ENCODE results near the gene ESAM.
"Not testable (repeated sequence)": the region's sequence is repeated elsewhere in the genome, so short reads cannot be mapped to it uniquely, and the experiment has no call there.

The ESAM gene

DNA sequence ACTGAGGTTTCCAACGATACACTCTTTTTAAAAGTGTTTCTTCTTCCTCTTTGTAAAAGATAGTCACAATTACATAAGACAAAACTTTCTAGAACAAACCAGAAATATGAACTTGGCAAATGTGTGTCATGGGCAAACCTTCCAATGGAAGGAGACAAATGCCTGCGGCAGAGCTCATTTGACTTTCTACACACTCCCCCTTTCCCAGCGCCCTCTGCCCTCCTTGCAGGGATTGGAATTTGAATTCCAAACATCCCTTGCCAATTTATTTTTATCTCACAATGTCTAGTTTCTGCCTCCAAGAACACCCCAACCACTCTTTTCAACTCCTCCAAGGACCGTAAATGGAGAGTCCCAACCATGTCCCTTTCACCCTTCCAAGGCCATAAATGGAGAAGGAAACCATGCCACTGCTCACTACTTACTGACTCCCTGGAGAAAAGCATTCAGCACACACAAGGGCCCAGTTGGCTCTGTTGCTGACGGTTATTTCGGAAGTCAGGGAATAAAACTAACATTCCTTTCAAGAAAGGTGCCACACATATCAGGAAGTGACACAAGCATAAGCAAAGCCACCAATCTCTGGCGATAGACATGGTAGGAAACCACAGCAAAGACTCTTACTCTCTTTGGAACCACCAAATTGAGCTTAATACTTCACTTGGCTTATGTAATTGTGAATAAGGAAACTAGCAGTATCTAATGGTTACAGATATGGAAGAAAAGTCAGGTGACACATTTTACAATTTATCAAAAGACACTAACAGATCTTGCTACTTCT lies 15.0 kb upstream of the ESAM start:
- no peak for DNase-seq (ENCODE audit: low read depth in 2 of 2, low spot score in 1 of 2)

DNA sequence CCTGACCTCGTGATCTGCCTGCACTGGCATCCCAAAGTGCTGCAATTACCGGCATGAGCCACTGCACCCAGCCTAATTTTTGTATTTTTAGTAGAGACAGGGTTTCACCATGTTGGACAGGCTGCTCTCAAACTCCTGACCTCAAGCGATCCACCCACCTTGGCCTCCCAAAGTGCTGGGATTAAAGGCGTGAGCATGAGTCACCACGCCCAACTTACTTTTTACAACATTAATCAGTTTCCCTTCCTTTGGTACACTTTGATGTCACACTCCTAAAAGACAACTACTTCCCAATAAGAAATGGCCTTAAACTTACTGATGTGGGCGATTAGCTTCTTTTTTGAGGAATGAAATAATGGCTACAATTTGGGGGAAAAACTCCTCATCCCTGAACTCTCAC lies 8.9 kb upstream of the ESAM start:
- DNase-seq (ENCODE audit: low read depth in 2 of 2, low spot score in 1 of 2), result not testable (repeated sequence)

DNA sequence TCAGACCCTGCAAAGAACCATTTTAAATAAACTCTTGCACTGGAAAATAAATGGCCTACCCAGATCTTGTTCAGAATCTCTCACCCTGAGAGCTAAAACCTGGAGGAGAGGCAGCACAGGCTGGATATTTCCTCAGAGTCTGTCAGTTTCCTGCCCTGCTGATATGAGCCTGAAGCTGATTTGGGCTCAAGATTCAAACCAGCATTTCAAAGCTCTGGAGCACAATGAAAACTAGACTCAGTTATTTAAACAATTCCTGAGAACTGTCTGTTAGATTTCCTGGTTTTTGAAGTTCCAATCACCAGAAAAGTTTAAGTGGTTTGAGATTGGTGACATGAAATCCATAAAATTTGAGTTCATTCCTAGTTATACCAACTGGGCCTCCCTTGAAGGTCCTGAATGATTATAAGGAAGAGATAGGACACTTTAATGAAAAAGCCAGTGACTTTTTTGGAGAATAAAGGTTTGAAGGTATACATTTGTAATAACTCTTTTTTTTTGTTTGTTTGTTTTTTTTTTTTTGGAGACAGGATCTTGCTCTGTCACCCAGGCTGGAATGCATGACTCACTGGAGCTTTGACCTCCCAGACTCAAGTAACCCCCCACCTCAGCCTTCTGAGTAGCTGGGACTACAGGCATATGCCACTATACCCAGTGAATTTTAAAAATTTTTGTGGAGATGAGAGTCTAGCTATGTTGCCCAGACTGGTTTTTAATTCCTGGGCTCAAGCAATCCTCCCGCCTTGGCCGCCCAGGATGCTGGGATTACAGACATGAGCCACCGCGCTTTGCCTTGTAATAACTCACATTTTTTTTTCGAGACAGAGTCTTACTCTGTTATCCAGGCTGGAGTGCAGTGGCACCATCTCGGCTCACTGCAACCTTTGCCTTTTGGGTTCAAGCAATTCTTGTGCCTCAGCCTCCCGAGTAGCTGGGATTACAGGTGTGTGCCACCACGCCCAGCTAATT lies 8.0 kb upstream of the ESAM start:
- no peak for DNase-seq (ENCODE audit: low read depth in 2 of 2, low spot score in 1 of 2)

DNA sequence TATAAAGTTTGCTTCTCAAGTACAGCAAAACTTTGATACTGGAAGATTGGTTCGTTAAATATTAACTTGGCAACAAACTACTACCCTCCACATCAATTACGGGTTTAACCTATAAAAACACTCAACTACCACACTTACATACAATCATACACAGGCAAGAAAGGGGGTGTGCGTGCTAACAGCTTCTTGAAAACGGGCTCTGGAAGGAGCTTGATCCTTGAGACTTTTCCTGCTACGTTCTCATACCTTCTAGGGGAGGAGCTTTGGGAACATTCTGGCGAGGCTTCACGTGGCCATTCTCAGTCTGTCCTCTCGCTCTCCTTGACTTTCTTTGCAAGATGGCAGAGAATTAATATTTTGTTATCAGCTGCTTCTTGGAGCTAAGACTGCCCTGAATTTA lies 6.8 kb upstream of the ESAM start:
- DNase-seq (ENCODE audit: low read depth in 2 of 2, low spot score in 1 of 2), result no peak

DNA sequence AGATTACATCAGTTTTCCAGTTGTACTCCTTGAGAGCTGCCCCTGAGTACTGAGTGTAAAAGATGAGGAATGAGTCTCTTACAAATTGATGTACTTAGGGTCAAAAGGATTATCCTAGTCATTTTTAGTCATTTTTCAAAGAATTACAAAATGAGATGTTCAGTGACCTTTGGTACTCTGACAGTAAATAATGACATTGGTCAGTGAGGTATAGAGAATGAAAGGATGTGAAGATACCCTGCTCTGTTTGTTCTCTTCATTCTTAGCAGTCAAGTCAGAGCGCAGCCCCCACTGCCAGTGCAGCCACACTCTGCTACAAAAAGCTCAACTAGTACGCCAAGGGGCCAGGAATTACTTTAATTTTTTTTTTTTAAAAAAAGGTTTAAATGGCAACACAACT lies 4.1 kb upstream of the ESAM start:
- no peak for DNase-seq (ENCODE audit: low read depth in 2 of 2, low spot score in 1 of 2)

DNA sequence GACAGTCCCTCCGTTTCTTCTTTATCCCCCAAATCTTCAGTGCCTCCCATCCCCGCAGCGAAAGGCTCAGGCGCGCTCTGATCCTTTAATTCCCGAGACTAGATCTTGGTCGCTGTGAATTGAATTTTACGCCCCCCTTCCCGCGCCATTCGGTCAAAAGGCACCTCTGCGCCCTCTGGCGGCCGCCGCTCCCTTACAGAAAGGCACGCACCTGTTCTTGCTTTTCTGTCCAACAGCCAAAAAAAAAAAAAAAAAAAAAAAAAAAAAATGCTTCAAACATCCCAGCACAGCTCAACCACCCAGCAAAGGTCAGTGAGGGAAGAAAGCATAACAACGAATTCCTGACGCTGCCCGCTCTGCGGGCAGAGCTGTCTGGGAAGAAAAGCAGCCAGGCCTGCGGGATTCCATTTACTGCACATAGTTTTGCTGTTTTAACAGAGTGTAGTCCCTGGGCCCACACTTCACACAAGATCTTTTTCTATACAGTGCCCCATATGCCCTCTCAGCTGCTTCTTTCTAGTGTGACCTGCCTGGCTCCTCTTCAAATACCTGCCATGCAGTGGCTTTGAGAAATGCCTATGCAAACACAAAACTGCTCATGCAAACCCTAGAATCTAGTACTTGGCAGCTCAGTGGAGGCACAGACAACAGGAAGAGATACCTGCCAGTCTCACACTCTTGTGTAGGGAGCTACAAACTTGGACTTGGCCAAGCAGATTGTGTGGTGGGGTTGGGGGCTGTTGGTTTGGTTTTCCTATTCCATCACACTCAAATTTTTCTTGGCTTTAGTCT lies 1.3 kb upstream of the ESAM start:
- DNase-seq (ENCODE audit: low read depth in 2 of 2, low spot score in 1 of 2), result peak; percentile 62 to 85

DNA sequence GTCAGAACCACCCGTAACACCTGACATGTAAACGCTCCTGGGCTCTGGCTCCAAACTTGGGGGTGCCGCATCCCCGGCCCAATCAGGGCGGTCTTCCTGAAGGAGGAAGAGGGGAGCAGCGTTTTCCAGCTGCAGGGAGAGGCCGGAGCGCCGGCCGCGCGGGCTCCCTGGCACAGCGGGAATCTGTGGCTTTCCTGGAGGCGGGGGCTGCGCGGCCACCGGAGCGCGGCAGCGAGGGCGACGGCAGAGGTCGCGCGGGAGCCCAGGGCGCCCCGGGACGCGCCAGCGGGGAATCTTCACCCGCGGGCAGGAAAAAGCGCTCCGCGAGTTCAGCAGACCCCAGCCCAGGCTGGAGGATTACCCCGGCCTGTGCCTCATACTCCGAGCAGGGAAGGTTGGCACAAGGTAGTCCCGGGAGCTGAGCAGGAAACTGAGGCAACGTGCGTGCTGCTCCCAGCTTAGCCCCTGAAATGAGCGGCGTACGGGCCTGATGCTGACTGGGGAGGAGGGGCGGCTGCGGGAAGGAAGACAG lies 600 bp upstream of the ESAM start:
- DNase-seq (ENCODE audit: low read depth in 2 of 2, low spot score in 1 of 2), result no peak

DNA sequence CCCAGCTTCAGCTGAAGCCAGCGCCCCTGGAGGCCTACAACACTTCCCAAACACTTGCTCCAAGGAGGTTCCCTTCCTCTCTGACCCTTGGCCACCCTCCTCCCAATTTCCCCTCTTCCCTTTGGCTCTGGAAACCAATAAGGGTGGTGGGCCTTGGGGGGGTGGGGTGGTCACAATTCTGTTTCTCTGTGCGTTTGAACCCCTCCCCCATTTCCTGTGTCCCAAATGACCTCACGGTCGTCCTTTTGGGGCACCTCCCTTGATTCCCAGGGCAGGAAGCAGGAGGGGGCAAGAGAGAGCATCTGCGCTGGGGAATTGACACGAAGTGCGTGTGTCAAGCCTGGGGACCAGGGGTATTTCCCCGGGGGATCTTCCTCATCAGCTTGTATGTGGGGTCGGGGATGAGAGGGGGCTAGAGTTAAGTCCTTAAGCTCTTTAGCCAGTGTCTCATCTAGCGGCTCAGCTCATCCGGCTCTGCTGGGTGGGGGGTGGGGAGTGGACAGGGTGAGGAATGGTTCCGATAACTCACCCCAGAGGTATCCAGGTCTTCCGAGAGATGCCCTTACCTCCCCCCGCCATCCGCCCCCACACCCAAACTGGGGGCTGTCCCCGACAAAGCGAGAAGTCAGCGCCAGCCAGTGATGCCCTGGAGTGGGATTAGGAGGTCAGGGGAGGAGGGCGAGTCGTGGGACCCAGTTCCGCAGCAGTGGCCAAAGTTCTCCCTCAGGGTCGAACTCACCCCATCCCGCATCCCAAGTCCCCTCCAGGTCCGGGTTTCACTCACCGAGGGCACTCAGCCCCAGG lies 587 bp downstream of the ESAM start:
- DNase-seq (ENCODE audit: low read depth in 2 of 2, low spot score in 1 of 2), result no peak

DNA sequence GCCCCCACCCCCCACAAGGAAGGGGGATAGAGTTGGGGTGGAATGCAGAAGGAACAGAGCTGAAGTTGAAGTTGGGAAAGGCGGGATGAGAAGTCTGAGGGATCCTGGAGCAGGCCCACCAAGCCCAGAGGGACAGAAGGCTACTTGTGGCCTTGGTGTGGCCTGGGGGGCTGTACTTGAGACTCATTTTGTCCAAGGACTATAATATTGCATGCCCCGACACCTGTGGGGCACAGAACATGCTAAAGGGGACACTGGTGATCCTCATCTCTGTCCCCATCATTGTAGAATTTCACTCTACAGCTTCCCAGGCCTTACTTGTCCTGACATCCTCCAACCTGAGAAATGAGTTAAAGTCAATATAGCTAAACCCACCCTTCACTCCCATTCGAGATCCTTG lies 1.3 kb downstream of the ESAM start:
- no peak for DNase-seq (ENCODE audit: low read depth in 2 of 2, low spot score in 1 of 2)

DNA sequence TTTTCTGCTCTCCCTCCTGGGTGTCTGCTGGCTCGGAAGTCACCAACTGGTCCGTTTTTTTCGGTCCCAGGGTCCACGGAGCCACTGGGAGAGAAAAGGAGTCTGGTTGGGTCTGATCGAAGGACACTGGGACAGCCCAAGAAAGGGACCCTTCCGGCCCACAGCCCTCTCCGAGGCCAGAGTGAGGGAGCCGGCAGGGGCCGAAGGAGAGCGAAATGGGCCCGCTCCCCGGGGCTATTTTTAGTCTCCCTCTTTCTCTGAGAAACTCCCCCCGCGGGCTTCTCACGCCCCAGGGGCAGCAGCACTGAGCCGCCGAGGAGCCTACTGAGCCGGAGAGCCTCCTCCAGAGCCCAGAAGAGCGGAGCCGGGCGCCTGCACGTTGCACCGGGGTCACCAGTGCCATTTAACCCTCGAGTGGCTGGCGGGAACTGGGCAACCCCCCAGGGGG lies 1.9 kb downstream of the ESAM start:
- DNase-seq (ENCODE audit: low read depth in 2 of 2, low spot score in 1 of 2), result no peak

DNA sequence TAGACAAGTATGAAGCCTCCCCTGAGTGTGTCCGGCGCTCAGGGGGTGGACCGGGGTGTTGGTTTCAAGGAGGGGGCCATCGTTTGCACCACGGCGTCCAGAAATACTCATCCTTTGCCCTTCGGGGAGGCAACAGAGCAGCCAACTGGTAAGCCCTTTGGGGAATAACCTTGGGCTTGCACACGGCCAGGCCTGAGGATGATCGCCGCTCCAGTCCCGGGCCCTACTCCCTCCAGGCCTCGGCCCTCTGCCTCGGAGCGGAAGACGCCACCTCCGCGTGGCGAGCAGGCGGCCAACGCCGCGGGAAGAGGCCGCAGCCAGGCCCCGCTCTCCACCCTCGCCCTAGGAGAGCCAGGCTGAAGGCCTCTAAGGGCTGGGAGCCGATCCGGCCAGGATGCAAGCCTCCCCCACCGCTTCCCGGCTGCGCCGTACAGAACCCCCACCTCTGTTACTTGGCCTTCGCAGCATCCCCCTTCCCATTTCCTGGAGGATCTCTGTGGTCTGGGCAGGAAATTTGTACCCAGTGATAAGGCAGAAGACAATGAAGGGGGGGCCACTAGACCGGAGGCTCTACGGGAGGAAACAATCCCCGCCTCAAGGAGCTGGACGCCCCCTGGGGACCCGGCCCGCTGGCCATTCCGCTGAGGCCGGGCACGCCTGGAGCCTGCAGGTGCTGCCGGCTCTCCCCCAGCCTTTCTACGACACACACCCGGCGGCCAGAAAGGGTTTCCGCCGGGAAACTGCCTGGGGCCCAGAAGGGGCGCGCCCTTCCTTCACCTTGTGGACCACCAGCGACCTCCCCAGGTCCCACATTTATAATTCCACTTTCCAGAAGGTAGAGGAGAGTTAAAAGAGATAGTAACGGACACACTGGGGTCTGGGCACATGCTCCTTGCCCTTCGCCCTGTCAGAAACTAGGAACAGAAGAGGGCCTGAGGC lies 2.6 kb downstream of the ESAM start:
- DNase-seq (ENCODE audit: low read depth in 2 of 2, low spot score in 1 of 2), result no peak

DNA sequence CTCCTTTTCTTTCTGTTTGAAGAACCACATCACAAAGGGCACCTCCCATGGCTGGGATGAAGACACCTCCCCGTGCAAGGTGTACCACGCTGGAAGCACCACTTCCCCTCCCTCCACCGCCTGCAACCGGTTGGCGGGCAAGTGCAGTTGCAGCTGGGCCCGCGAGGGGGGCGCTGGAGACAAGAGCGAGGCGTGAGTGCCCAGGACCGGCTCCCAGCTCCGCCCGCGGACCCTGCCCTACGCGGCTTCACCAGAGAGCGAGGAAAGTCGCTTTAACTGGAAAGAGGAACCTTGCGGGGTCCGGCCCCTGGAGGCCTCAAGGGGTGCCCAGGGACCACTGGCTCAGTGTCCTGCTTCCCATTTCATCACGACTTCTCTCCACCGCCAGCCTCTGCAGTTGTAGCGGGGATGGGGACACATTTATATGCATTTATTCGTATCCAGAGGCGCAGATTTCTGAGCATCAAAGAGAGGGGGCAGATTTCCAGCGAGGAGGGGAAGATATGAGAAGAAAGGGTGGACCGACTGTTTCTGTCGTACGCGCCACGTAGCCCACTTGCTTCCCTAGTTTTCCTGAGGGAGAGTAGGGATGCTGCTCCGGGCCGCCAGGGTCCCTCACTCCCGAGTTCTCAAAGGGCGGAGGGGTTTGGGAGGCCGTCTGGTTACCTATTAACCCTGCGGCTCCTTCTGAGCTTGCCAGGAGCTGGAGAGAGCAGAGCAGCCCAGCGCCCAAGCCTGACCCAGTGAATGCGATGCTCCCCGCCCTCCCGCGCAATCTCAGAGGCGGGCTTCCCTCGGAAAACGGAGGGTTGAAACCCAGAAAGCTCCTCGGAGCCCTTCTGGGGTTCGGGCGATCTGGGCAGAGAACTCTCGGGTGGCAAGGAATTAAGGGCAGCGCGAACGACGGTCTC lies 3.5 kb downstream of the ESAM start:
- no peak for DNase-seq (ENCODE audit: low read depth in 2 of 2, low spot score in 1 of 2)

DNA sequence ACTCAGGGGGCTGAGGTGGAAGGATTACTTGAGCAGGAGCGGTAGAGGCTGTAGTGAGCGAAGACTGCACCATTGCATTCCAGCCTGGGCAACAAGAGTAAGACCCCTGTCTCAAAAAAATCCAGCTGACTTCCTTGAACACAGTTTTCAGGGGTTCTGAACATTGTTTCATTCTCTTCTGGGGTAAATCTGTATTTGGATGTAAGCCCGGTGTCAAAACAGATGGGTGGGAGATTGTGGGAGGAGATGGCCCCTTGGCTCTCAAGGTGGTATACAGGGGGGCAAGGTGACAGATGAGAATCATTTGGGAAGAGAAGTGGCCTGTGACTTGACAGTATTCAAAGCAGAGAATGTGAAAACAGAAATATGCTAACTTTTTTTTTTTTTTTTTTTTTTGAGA lies 4.8 kb downstream of the ESAM start:
- no peak for DNase-seq (ENCODE audit: low read depth in 2 of 2, low spot score in 1 of 2)

DNA sequence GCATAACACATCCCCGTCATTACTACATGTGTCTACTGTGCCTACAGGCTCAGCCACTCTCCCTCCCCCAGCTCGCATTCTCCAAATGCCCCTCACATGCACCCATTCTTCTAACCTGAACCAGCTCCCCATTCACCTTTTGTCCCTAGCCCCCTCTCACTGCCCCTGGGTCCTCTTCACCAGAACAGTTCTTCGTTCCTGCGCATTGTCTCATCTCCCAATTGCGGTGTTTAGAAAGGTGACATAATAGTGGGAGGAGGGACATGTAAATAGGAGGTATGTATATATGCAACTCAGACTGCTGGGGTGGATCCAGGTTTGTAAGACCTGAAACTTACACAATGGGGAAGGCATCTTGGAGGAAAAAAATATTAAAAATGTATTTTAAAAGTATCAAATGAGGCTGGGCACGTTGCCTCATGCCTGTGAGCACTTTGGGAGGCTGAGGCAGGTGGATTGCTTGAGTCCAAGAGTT lies 5.3 kb downstream of the ESAM start:
- no peak for DNase-seq (ENCODE audit: low read depth in 2 of 2, low spot score in 1 of 2)

DNA sequence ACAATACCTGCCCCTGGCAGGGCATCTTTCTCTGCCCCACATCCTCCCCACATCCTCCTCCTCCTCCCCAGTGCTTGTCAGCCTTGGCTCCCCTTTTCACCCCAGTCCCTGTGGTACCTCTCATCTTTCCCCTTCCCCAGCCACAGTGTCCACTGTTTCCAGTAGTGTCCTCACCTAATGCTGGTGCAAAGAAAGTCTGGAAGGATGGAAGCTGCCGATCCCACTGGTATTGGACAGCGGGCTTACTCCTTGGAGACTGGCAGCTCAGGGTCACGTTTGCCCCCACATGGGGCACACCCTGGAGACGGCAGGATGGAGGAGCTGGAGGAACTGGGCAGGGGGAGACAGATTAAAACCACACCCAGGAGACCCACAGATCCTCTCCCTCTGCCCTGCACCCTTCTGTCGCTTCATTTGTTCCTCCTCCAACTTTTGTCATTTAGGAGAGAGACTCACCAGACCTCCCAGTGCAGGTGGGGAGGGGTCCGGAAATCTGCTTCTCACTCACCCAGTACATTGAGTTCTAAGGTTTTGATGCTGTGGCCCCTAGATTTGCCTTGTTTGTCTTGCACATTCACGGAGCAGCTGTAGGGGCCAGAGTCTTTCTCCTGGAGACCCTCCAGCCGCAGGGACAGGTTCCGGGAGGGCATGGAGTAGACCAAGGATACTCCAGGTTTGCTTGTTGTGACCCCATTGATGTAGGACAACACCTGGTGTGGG lies 5.9 kb downstream of the ESAM start:
- DNase-seq (ENCODE audit: low read depth in 2 of 2, low spot score in 1 of 2), result no peak

DNA sequence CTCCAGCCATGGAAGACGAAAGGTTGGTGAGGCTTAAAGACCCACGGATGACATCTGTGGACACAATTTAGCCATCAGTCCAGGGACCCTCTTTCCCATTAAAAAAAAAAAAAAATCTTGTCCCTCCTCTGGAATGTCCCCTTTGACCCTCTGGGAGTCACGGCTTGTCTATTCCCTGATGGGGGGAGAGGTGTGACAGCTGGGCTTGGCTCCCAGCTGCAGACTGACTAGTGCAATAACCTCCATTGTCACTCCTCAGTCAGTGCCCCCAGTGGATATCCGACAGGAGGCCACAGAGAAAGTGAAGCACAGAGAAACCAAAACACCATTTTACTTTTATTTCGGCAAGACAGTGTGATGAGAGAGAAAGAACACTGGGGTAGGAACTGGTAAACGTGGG lies 7.4 kb downstream of the ESAM start:
- DNase-seq (ENCODE audit: low read depth in 2 of 2, low spot score in 1 of 2), result no peak

DNA sequence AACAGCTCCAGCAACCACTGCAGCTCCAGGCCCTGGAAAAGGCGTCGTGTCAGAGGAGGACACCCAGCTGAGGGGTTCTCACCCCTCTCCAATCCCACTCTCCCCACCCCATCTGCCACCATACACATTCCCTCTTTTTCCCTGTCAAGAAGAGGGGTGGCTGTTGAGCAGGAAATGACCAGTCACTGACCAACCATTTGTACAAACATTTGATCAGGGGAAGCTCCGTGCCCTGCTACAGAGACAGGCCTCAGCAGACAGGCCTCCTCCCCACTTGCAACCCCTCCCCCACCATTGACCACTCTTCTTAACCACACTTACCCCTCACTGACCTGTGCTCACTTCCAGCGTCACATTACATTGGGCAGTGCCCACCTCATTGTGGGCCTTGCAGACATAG lies 7.8 kb downstream of the ESAM start:
- DNase-seq (ENCODE audit: low read depth in 2 of 2, low spot score in 1 of 2), result no peak

Data from stimulated activated CD8-positive, alpha-beta memory T cell treated with anti-CD3 and anti-CD28 coated beads, Interleukin-4, amount 100 ng/mL, for 4 hours (primary cell).